ENCODE data around the gene RILPL2.
"Not testable (repeated sequence)": the region's sequence is repeated elsewhere in the genome, so short reads cannot be mapped to it uniquely, and the experiment has no call there.

RILPL2 gene

GRCh38 chr12:123474485-123475245, 38.2 kb upstream of the RILPL2 start:
- Histone ChIP-seq H3K9me3 (ENCODE audit: control insufficient read depth in 1 of 2, low read length in 2 of 2) (no peaks in the 10 kb centered on the region), H3K4me3 (ENCODE audit: low read depth in 1 of 2, low read length in 2 of 2) (no peak overlapping the region), H3K36me3 (ENCODE audit: control insufficient read depth in 1 of 2, insufficient read depth in 2 of 2, low read length in 2 of 2) (peaks cover 11 to 20% of the 10 kb centered on the region in 2 donors), H3K27me3 (ENCODE audit: control insufficient read depth in 1 of 2, insufficient read depth in 2 of 2, low read length in 2 of 2) (no peaks in the 10 kb centered on the region), H3K9ac (ENCODE audit: low read depth in 1 of 2, low read length in 2 of 2) (no peak overlapping the region), H3K4me1 (ENCODE audit: control insufficient read depth in 1 of 2, insufficient read depth in 2 of 2, low read length in 2 of 2) (peaks cover 0 to 4% of the 10 kb centered on the region in 2 donors), H3K27ac (ENCODE audit: low read depth, low read length) (no peak overlapping the region)

- no peak overlapping the region for H3K9ac ChIP-seq (ENCODE audit: low read depth in 1 of 2, low read length in 2 of 2)
- no peaks in the 10 kb centered on the region for H3K27me3 ChIP-seq (ENCODE audit: control insufficient read depth in 1 of 2, insufficient read depth in 2 of 2, low read length in 2 of 2)
- peaks cover 11 to 24% of the 10 kb centered on the region in 2 donors for H3K36me3 ChIP-seq (ENCODE audit: control insufficient read depth in 1 of 2, insufficient read depth in 2 of 2, low read length in 2 of 2)
- no peak overlapping the region for H3K4me3 ChIP-seq (ENCODE audit: low read depth in 1 of 2, low read length in 2 of 2)
- H3K27ac ChIP-seq (ENCODE audit: low read depth, low read length) = no peak overlapping the region
- no peaks in the 10 kb centered on the region for H3K4me1 ChIP-seq (ENCODE audit: control insufficient read depth in 1 of 2, insufficient read depth in 2 of 2, low read length in 2 of 2)
- H3K9me3 ChIP-seq (ENCODE audit: control insufficient read depth in 1 of 2, low read length in 2 of 2) = no peaks in the 10 kb centered on the region
Observed at GRCh38 chr12:123472438-123472849, 36.0 kb upstream of the RILPL2 start.

GRCh38 chr12:123471374-123472068, 35.0 kb upstream of the RILPL2 start:
- Histone ChIP-seq H3K4me1 (ENCODE audit: control insufficient read depth in 1 of 2, insufficient read depth in 2 of 2, low read length in 2 of 2) (no peaks in the 10 kb centered on the region), H3K9ac (ENCODE audit: low read depth in 1 of 2, low read length in 2 of 2) (no peak overlapping the region), H3K27ac (ENCODE audit: low read depth, low read length) (no peak overlapping the region), H3K36me3 (ENCODE audit: control insufficient read depth in 1 of 2, insufficient read depth in 2 of 2, low read length in 2 of 2) (peaks cover 13 to 25% of the 10 kb centered on the region in 2 donors), H3K4me3 (ENCODE audit: low read depth in 1 of 2, low read length in 2 of 2) (no peak overlapping the region), H3K27me3 (ENCODE audit: control insufficient read depth in 1 of 2, insufficient read depth in 2 of 2, low read length in 2 of 2) (no peaks in the 10 kb centered on the region), H3K9me3 (ENCODE audit: control insufficient read depth in 1 of 2, low read length in 2 of 2) (no peaks in the 10 kb centered on the region)

GRCh38 chr12:123469978-123470377, 33.5 kb upstream of the RILPL2 start:
- H3K36me3 ChIP-seq (ENCODE audit: control insufficient read depth in 1 of 2, insufficient read depth in 2 of 2, low read length in 2 of 2) = peaks cover 27 to 40% of the 10 kb centered on the region in 2 donors
- H3K27me3 ChIP-seq (ENCODE audit: control insufficient read depth in 1 of 2, insufficient read depth in 2 of 2, low read length in 2 of 2) = no peaks in the 10 kb centered on the region
- H3K27ac ChIP-seq (ENCODE audit: low read depth, low read length) = no peak overlapping the region
- H3K4me3 ChIP-seq (ENCODE audit: low read depth in 1 of 2, low read length in 2 of 2) = no peak overlapping the region
- no peaks in the 10 kb centered on the region for H3K9me3 ChIP-seq (ENCODE audit: control insufficient read depth in 1 of 2, low read length in 2 of 2)
- H3K9ac ChIP-seq (ENCODE audit: low read depth in 1 of 2, low read length in 2 of 2) = no peak overlapping the region
- no peaks in the 10 kb centered on the region for H3K4me1 ChIP-seq (ENCODE audit: control insufficient read depth in 1 of 2, insufficient read depth in 2 of 2, low read length in 2 of 2)

GRCh38 chr12:123468786-123469185, 32.3 kb upstream of the RILPL2 start:
- no peak overlapping the region for H3K27ac ChIP-seq (ENCODE audit: low read depth, low read length)
- H3K36me3 ChIP-seq (ENCODE audit: control insufficient read depth in 1 of 2, insufficient read depth in 2 of 2, low read length in 2 of 2) = peaks cover 32 to 46% of the 10 kb centered on the region in 2 donors
- H3K4me1 ChIP-seq (ENCODE audit: control insufficient read depth in 1 of 2, insufficient read depth in 2 of 2, low read length in 2 of 2) = no peaks in the 10 kb centered on the region
- H3K9me3 ChIP-seq (ENCODE audit: control insufficient read depth in 1 of 2, low read length in 2 of 2) = no peaks in the 10 kb centered on the region
- H3K27me3 ChIP-seq (ENCODE audit: control insufficient read depth in 1 of 2, insufficient read depth in 2 of 2, low read length in 2 of 2) = no peaks in the 10 kb centered on the region
- no peak overlapping the region for H3K9ac ChIP-seq (ENCODE audit: low read depth in 1 of 2, low read length in 2 of 2)
- no peak overlapping the region for H3K4me3 ChIP-seq (ENCODE audit: low read depth in 1 of 2, low read length in 2 of 2)

- Histone ChIP-seq H3K4me3 (ENCODE audit: low read depth in 1 of 2, low read length in 2 of 2) (no peak overlapping the region), H3K9me3 (ENCODE audit: control insufficient read depth in 1 of 2, low read length in 2 of 2) (no peaks in the 10 kb centered on the region), H3K4me1 (ENCODE audit: control insufficient read depth in 1 of 2, insufficient read depth in 2 of 2, low read length in 2 of 2) (no peaks in the 10 kb centered on the region), H3K27me3 (ENCODE audit: control insufficient read depth in 1 of 2, insufficient read depth in 2 of 2, low read length in 2 of 2) (no peaks in the 10 kb centered on the region), H3K36me3 (ENCODE audit: control insufficient read depth in 1 of 2, insufficient read depth in 2 of 2, low read length in 2 of 2) (peaks cover 21 to 26% of the 10 kb centered on the region in 2 donors), H3K27ac (ENCODE audit: low read depth, low read length) (no peak overlapping the region), H3K9ac (ENCODE audit: low read depth in 1 of 2, low read length in 2 of 2) (no peak overlapping the region)
Observed at GRCh38 chr12:123465084-123465483, 28.6 kb upstream of the RILPL2 start.

GRCh38 chr12:123463174-123463573, 26.7 kb upstream of the RILPL2 start:
- H3K4me3 ChIP-seq (ENCODE audit: low read depth in 1 of 2, low read length in 2 of 2); H3K9me3 ChIP-seq (ENCODE audit: control insufficient read depth in 1 of 2, low read length in 2 of 2); H3K9ac ChIP-seq (ENCODE audit: low read depth in 1 of 2, low read length in 2 of 2); H3K27ac ChIP-seq (ENCODE audit: low read depth, low read length); H3K4me1 ChIP-seq (ENCODE audit: control insufficient read depth in 1 of 2, insufficient read depth in 2 of 2, low read length in 2 of 2); H3K27me3 ChIP-seq (ENCODE audit: control insufficient read depth in 1 of 2, insufficient read depth in 2 of 2, low read length in 2 of 2): not testable (repeated sequence)
- peaks cover 21 to 26% of the 10 kb centered on the region in 2 donors for H3K36me3 ChIP-seq (ENCODE audit: control insufficient read depth in 1 of 2, insufficient read depth in 2 of 2, low read length in 2 of 2)

GRCh38 chr12:123457980-123458779, 21.7 kb upstream of the RILPL2 start, which contains the start of gene SNRNP35:
SNRNP35 (plus strand) TSS chr12:123458139; CDS start chr12:123465541, 7,402 bp downstream.
- Histone ChIP-seq H3K4me3 (ENCODE audit: low read depth in 1 of 2, low read length in 2 of 2) (peak within 1 kb of the TSS; percentile 80 to 89), H3K27ac (ENCODE audit: low read depth, low read length) (peak within 1 kb of the TSS; percentile 99), H3K27me3 (ENCODE audit: control insufficient read depth in 1 of 2, insufficient read depth in 2 of 2, low read length in 2 of 2) (no peaks in the 10 kb centered on the region), H3K9me3 (ENCODE audit: control insufficient read depth in 1 of 2, low read length in 2 of 2) (no peaks in the 10 kb centered on the region), H3K36me3 (ENCODE audit: control insufficient read depth in 1 of 2, insufficient read depth in 2 of 2, low read length in 2 of 2) (no peaks in the 10 kb centered on the region), H3K4me1 (ENCODE audit: control insufficient read depth in 1 of 2, insufficient read depth in 2 of 2, low read length in 2 of 2) (no peaks in the 10 kb centered on the region), H3K9ac (ENCODE audit: low read depth in 1 of 2, low read length in 2 of 2) (peak within 1 kb of the TSS; percentile 93 to 99)

- Histone ChIP-seq H3K4me3 (ENCODE audit: low read depth in 1 of 2, low read length in 2 of 2) (no peak overlapping the region), H3K27me3 (ENCODE audit: control insufficient read depth in 1 of 2, insufficient read depth in 2 of 2, low read length in 2 of 2) (no peaks in the 10 kb centered on the region), H3K9ac (ENCODE audit: low read depth in 1 of 2, low read length in 2 of 2) (no peak overlapping the region)
Observed at GRCh38 chr12:123453165-123453564, 16.7 kb upstream of the RILPL2 start.

GRCh38 chr12:123452276-123452550, 15.7 kb upstream of the RILPL2 start:
- not testable (repeated sequence) for H3K27ac ChIP-seq (ENCODE audit: low read depth, low read length); H3K4me3 ChIP-seq (ENCODE audit: low read depth in 1 of 2, low read length in 2 of 2); H3K9me3 ChIP-seq (ENCODE audit: control insufficient read depth in 1 of 2, low read length in 2 of 2)

More at GRCh38 chr12:123453165-123453564, 16.7 kb upstream of the RILPL2 start:
- Histone ChIP-seq H3K4me1 (ENCODE audit: control insufficient read depth in 1 of 2, insufficient read depth in 2 of 2, low read length in 2 of 2) (no peaks in the 10 kb centered on the region), H3K27ac (ENCODE audit: low read depth, low read length) (no peak overlapping the region), H3K36me3 (ENCODE audit: control insufficient read depth in 1 of 2, insufficient read depth in 2 of 2, low read length in 2 of 2) (no peaks in the 10 kb centered on the region), H3K9me3 (ENCODE audit: control insufficient read depth in 1 of 2, low read length in 2 of 2) (no peaks in the 10 kb centered on the region)

More at GRCh38 chr12:123452276-123452550, 15.7 kb upstream of the RILPL2 start:
- H3K27me3 ChIP-seq (ENCODE audit: control insufficient read depth in 1 of 2, insufficient read depth in 2 of 2, low read length in 2 of 2); H3K36me3 ChIP-seq (ENCODE audit: control insufficient read depth in 1 of 2, insufficient read depth in 2 of 2, low read length in 2 of 2); H3K9ac ChIP-seq (ENCODE audit: low read depth in 1 of 2, low read length in 2 of 2); H3K4me1 ChIP-seq (ENCODE audit: control insufficient read depth in 1 of 2, insufficient read depth in 2 of 2, low read length in 2 of 2): not testable (repeated sequence)
